H1 (cell line): ENCODE measurements around the gene WDR44. TPM values are rescaled to one million over a fixed set of nuclear protein-coding genes. Genes with fewer than 3 reads are reported as not detected.

Experiments
- BRCA1 ChIP-seq: IDR thresholded peaks from 2 replicates; pipeline ENCODE4 v1.6.1; 2012; ENCODE audit warnings: low read depth, low read length, improper control_type of control experiment
- CTCF ChIP-seq, 3 experiments: IDR thresholded peaks; 1 replicate in 2 of 3; 2 replicates in 1 of 3; pipeline versions ENCODE4 v1.5.1 to v1.6.1; 2011; ENCODE audit warnings: low read length in 3 of 3, mild to moderate bottlenecking in 3 of 3, inconsistent platforms in 2 of 3, low read depth in 1 of 3, moderate library complexity in 1 of 3; ENCODE audit not compliant: insufficient read depth in 1 of 3; ENCODE audit errors: control extremely low read depth in 1 of 3
- polyA plus RNA-seq, 7 experiments: library from polyadenylated mRNA; depleted of rRNA in 3 of 7; stranded (reverse) in 5 of 7; unstranded in 2 of 7; fragments of >200 nt in 5 of 7; fragments of 200-250 nt in 2 of 7; gene quantifications; 1 replicate in 5 of 7; 2 replicates in 1 of 7; 4 replicates in 1 of 7; pipeline versions ENCODE4 v1.2.1 to v1.2.3, GENCODE V29; 2011 to 2013; ENCODE audit warnings: missing spikeins in 2 of 7, mixed read lengths in 2 of 7
- total RNA-seq: library from RNA; stranded (reverse); fragmentation: NEBNext Ultra II Directional; extraction: Animal tissue kit (Norgen Biotek cat#: 25700); gene quantifications from 2 replicates; pipeline ENCODE4 v1.2.1, GENCODE V29; 2021

WDR44 gene
- total and polyA plus RNA-seq, 2 of the 8 experiments (the other 6 are each of a cell fraction or from before 2014, with no cell fraction given) = 5.1 to 17.2 TPM

GRCh38 chrX:118349188-118349587, 3.3 kb downstream of the WDR44 start (continued):
- TF ChIP-seq CTCF (IDR thresholded peaks at IDR 0.05; ENCODE audit: control extremely low read depth in 1 of 3, insufficient read depth in 1 of 3, low read depth in 1 of 3, low read length in 3 of 3) = no peak
- TF ChIP-seq BRCA1 = no peak
